ENCODE results near the gene STX17.

DNA sequence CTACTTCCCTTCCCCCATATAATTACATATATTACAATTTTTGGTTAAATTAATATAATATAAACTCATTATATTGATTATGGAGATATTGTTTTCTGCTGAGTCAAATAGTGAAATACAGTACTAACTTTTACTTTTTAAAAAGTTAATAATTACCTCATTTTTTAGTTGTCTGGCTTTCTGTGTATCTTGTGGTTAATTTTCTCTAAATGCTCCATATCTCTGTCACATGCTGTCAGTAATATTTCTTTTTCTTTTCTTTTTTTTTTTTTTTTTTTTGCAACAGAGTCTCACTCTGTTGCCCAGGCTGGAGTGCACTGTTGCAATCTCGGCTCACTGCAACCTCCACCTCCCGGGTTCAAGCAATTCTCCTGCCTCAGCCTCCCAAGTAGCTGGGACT lies 23.2 kb downstream of the STX17 start:
- TF ChIP-seq, protein P1, sequence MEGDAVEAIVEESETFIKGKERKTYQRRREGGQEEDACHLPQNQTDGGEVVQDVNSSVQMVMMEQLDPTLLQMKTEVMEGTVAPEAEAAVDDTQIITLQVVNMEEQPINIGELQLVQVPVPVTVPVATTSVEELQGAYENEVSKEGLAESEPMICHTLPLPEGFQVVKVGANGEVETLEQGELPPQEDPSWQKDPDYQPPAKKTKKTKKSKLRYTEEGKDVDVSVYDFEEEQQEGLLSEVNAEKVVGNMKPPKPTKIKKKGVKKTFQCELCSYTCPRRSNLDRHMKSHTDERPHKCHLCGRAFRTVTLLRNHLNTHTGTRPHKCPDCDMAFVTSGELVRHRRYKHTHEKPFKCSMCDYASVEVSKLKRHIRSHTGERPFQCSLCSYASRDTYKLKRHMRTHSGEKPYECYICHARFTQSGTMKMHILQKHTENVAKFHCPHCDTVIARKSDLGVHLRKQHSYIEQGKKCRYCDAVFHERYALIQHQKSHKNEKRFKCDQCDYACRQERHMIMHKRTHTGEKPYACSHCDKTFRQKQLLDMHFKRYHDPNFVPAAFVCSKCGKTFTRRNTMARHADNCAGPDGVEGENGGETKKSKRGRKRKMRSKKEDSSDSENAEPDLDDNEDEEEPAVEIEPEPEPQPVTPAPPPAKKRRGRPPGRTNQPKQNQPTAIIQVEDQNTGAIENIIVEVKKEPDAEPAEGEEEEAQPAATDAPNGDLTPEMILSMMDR (IDR thresholded peaks at IDR 0.05 in 2 of 3, conservative IDR thresholded peaks at IDR 0.05 in 1 of 3; ENCODE audit: borderline replicate concordance in 1 of 3, insufficient read depth in 1 of 3, low read depth in 2 of 3, low read length in 2 of 3): no peak
- TF ChIP-seq, protein P2, sequence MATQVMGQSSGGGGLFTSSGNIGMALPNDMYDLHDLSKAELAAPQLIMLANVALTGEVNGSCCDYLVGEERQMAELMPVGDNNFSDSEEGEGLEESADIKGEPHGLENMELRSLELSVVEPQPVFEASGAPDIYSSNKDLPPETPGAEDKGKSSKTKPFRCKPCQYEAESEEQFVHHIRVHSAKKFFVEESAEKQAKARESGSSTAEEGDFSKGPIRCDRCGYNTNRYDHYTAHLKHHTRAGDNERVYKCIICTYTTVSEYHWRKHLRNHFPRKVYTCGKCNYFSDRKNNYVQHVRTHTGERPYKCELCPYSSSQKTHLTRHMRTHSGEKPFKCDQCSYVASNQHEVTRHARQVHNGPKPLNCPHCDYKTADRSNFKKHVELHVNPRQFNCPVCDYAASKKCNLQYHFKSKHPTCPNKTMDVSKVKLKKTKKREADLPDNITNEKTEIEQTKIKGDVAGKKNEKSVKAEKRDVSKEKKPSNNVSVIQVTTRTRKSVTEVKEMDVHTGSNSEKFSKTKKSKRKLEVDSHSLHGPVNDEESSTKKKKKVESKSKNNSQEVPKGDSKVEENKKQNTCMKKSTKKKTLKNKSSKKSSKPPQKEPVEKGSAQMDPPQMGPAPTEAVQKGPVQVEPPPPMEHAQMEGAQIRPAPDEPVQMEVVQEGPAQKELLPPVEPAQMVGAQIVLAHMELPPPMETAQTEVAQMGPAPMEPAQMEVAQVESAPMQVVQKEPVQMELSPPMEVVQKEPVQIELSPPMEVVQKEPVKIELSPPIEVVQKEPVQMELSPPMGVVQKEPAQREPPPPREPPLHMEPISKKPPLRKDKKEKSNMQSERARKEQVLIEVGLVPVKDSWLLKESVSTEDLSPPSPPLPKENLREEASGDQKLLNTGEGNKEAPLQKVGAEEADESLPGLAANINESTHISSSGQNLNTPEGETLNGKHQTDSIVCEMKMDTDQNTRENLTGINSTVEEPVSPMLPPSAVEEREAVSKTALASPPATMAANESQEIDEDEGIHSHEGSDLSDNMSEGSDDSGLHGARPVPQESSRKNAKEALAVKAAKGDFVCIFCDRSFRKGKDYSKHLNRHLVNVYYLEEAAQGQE (IDR thresholded peaks at IDR 0.05; ENCODE audit: low read depth): no peak
